HepG2 (cell line): ENCODE measurements around the gene BAHD1. TPM values are rescaled to one million over a fixed set of nuclear protein-coding genes. Genes with fewer than 3 reads are reported as not detected.
A peak's percentile ranks its signal among the peaks of the same experiment; 100 is the strongest.

ENCODE experiments used
- CREB1 ChIP-seq, 2 experiments: fragments of 450-650 bp in 1 of 2; IDR thresholded peaks; 2 replicates each; pipeline ENCODE4 v1.6.1; 2016 to 2017; ENCODE audit warnings: control low read depth in 1 of 2, mild to moderate bottlenecking in 1 of 2, missing compliant biosample characterization in 1 of 2, missing genetic modification characterization in 1 of 2
- E2F1 ChIP-seq: sonication (generic); formaldehyde crosslinking; IDR thresholded peaks from 2 replicates; pipeline ENCODE4 v1.5.0; 2020; ENCODE audit warnings: missing genetic modification reagents
- MYC ChIP-seq: sonication (generic); formaldehyde crosslinking; IDR thresholded peaks from 2 replicates; pipeline ENCODE4 v1.9.0; 2021; ENCODE audit warnings: missing genetic modification reagents, borderline replicate concordance
- POLR2AphosphoS2 ChIP-seq: IDR thresholded peaks from 2 replicates; pipeline ENCODE4 v1.6.1; 2011; ENCODE audit warnings: low read depth, low read length, improper control_type of control experiment
- SIX4 ChIP-seq: sonication (generic); formaldehyde crosslinking; IDR thresholded peaks from 2 replicates; pipeline ENCODE4 v1.4.0; 2020; ENCODE audit warnings: missing genetic modification reagents
- SP2 ChIP-seq: sonication (generic); formaldehyde crosslinking; IDR thresholded peaks from 2 replicates; pipeline ENCODE4 v1.5.1; 2020; ENCODE audit warnings: mild to moderate bottlenecking, missing genetic modification reagents
- TBX2 ChIP-seq: sonication (generic); formaldehyde crosslinking; IDR thresholded peaks from 2 replicates; pipeline ENCODE4 v1.5.0; 2020; ENCODE audit warnings: missing genetic modification reagents, mild to moderate bottlenecking, borderline replicate concordance
- TCF12 ChIP-seq, 2 experiments: fragments of 450-650 bp in 1 of 2; sonication (generic) in 1 of 2; formaldehyde crosslinking in 1 of 2; IDR thresholded peaks; 2 replicates each; pipeline versions ENCODE4 v1.6.1 to v1.8.0; 2017 to 2022; ENCODE audit warnings: antibody characterized with exemption in 1 of 2, mild to moderate bottlenecking in 1 of 2, missing genetic modification reagents in 1 of 2, moderate library complexity in 1 of 2
- THYN1 ChIP-seq: sonication (generic); formaldehyde crosslinking; IDR thresholded peaks from 2 replicates; pipeline ENCODE4 v1.8.1; 2023; ENCODE audit warnings: low read depth, mild to moderate bottlenecking, moderate library complexity, missing genetic modification reagents, borderline replicate concordance
- TRAFD1 ChIP-seq: sonication (generic); formaldehyde crosslinking; IDR thresholded peaks from 2 replicates; pipeline ENCODE4 v1.5.1; 2020; ENCODE audit warnings: missing genetic modification reagents, mild to moderate bottlenecking, borderline replicate concordance
- ZKSCAN5 ChIP-seq: sonication (generic); formaldehyde crosslinking; IDR thresholded peaks from 2 replicates; pipeline ENCODE4 v1.5.1; 2020; ENCODE audit warnings: mild to moderate bottlenecking, missing genetic modification reagents
- ZNF101 ChIP-seq: sonication (generic); formaldehyde crosslinking; IDR thresholded peaks from 2 replicates; pipeline ENCODE4 v1.4.0; 2020; ENCODE audit warnings: mild to moderate bottlenecking, low read depth, missing genetic modification reagents, borderline replicate concordance
- ZNF136 ChIP-seq: sonication (generic); formaldehyde crosslinking; IDR thresholded peaks from 2 replicates; pipeline ENCODE4 v1.8.1; 2022; ENCODE audit warnings: low read depth, mild to moderate bottlenecking, moderate library complexity, missing genetic modification reagents
- ZNF367 ChIP-seq: sonication (generic); formaldehyde crosslinking; IDR thresholded peaks from 2 replicates; pipeline ENCODE4 v1.4.0; 2020; ENCODE audit warnings: missing genetic modification reagents, borderline replicate concordance
- ZNF562 ChIP-seq: sonication (generic); formaldehyde crosslinking; IDR thresholded peaks from 2 replicates; pipeline ENCODE4 v1.8.0; 2022; ENCODE audit warnings: missing genetic modification reagents, borderline replicate concordance
- ZSCAN9 ChIP-seq: IDR thresholded peaks from 2 replicates; pipeline ENCODE4 v1.6.1; 2016; ENCODE audit warnings: borderline replicate concordance
- polyA plus RNA-seq, 8 experiments: library from polyadenylated mRNA; depleted of rRNA in 3 of 8; stranded (reverse) in 7 of 8; unstranded in 1 of 8; fragments of >200 nt; fragmentation: Illumina TruSeq in 4 of 8; extraction: Trizol in 4 of 8; gene quantifications; 2 replicates each; pipeline versions ENCODE4 v1.2.1 to v1.2.3, GENCODE V29; 2011 to 2016; ENCODE audit warnings: low read depth in 4 of 8, missing spikeins in 1 of 8, mixed read lengths in 1 of 8; ENCODE audit not compliant: insufficient read depth in 1 of 8
- total RNA-seq, 5 experiments: library from RNA; depleted of rRNA; stranded (reverse); fragments of >200 nt; fragmentation: Illumina TruSeq; extraction: Trizol; gene quantifications; 2 replicates each; pipeline ENCODE4 v1.2.3, GENCODE V29; 2016; ENCODE audit warnings: low read depth in 1 of 5
- TF ChIP-seq, protein P1 (sequence below): sonication (generic); formaldehyde crosslinking; IDR thresholded peaks from 2 replicates; pipeline ENCODE4 v1.9.0; 2021; ENCODE audit warnings: missing genetic modification reagents, borderline replicate concordance
- TF ChIP-seq, protein P2 (sequence below): sonication (generic); formaldehyde crosslinking; IDR thresholded peaks from 2 replicates; pipeline ENCODE4 v1.4.0; 2020; ENCODE audit warnings: missing genetic modification reagents
- TF ChIP-seq, protein P3 (sequence below): IDR thresholded peaks from 2 replicates; pipeline ENCODE4 v1.6.1; 2012; ENCODE audit warnings: inconsistent platforms

Gene BAHD1
- total and polyA plus RNA-seq, 2 of the 13 experiments (the other 11 are each of a cell fraction or from before 2014, with no cell fraction given) = 3.3 to 8.7 TPM

- TF ChIP-seq TRAFD1 (CRISPR knock-in tag) = no peak
- TF ChIP-seq ZNF136 (CRISPR knock-in tag) = no peak
- no peak for TF ChIP-seq ZKSCAN5
- TF ChIP-seq, protein P1, sequence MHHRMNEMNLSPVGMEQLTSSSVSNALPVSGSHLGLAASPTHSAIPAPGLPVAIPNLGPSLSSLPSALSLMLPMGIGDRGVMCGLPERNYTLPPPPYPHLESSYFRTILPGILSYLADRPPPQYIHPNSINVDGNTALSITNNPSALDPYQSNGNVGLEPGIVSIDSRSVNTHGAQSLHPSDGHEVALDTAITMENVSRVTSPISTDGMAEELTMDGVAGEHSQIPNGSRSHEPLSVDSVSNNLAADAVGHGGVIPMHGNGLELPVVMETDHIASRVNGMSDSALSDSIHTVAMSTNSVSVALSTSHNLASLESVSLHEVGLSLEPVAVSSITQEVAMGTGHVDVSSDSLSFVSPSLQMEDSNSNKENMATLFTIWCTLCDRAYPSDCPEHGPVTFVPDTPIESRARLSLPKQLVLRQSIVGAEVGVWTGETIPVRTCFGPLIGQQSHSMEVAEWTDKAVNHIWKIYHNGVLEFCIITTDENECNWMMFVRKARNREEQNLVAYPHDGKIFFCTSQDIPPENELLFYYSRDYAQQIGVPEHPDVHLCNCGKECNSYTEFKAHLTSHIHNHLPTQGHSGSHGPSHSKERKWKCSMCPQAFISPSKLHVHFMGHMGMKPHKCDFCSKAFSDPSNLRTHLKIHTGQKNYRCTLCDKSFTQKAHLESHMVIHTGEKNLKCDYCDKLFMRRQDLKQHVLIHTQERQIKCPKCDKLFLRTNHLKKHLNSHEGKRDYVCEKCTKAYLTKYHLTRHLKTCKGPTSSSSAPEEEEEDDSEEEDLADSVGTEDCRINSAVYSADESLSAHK (CRISPR knock-in tag) = no peak
- TF ChIP-seq ZNF101 (CRISPR knock-in tag) = no peak
- no peak for TF ChIP-seq ZNF562 (CRISPR knock-in tag)
- TF ChIP-seq E2F1 (CRISPR knock-in tag) = no peak
- TF ChIP-seq POLR2AphosphoS2 = no peak
- TF ChIP-seq, protein P2, sequence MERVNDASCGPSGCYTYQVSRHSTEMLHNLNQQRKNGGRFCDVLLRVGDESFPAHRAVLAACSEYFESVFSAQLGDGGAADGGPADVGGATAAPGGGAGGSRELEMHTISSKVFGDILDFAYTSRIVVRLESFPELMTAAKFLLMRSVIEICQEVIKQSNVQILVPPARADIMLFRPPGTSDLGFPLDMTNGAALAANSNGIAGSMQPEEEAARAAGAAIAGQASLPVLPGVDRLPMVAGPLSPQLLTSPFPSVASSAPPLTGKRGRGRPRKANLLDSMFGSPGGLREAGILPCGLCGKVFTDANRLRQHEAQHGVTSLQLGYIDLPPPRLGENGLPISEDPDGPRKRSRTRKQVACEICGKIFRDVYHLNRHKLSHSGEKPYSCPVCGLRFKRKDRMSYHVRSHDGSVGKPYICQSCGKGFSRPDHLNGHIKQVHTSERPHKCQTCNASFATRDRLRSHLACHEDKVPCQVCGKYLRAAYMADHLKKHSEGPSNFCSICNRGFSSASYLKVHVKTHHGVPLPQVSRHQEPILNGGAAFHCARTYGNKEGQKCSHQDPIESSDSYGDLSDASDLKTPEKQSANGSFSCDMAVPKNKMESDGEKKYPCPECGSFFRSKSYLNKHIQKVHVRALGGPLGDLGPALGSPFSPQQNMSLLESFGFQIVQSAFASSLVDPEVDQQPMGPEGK (CRISPR knock-in tag) = peak; percentile 55; the same call in 1 of the 2 replicates
- no peak for TF ChIP-seq THYN1 (CRISPR knock-in tag)
- TF ChIP-seq TBX2 (CRISPR knock-in tag) = peak; percentile 49; the same call in 1 of the 2 replicates
- TF ChIP-seq SP2 (CRISPR knock-in tag) = no peak
- no peak for TF ChIP-seq ZNF367 (CRISPR knock-in tag)
- TF ChIP-seq, protein P3, sequence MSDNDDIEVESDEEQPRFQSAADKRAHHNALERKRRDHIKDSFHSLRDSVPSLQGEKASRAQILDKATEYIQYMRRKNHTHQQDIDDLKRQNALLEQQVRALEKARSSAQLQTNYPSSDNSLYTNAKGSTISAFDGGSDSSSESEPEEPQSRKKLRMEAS = peak; percentile 80
- TF ChIP-seq MYC (CRISPR knock-in tag) = peak; percentile 65; the same call in 1 of the 2 replicates
- no peak for TF ChIP-seq CREB1 (IDR thresholded peaks at IDR 0.05)
- no peak for TF ChIP-seq CREB1 (CRISPR knock-in tag; IDR thresholded peaks at IDR 0.05)
- TF ChIP-seq TCF12 (IDR thresholded peaks at IDR 0.05) = no peak
- TF ChIP-seq TCF12 (CRISPR knock-in tag; IDR thresholded peaks at IDR 0.05) = no peak
- no peak for TF ChIP-seq SIX4
- 0 out of 2 replicates have a peak, but pooled peaks have one; percentile 47 for TF ChIP-seq ZSCAN9
These were observed 28.5 kb upstream of the BAHD1 start (continued) for GRCh38 chr15:40412095-40412759.
